Testis (tissue), 2 donors: Measurements from ENCODE around the gene TMC3.

ENCODE experiments used
- POLR2A ChIP-seq: fragments of 450-650 bp; IDR thresholded peaks from one replicate; pipeline ENCODE4 v1.6.1; 2017; ENCODE audit warnings: antibody characterized with exemption, mild to moderate bottlenecking, moderate library complexity
- TF ChIP-seq, protein P1 (sequence below), 3 experiments: fragments of 450-650 bp in 2 of 3; fragments of 200-600 bp in 1 of 3; sonication (generic) in 1 of 3; IDR thresholded peaks; one replicate each; pipeline ENCODE4 v1.5.1; 2016 to 2019; ENCODE audit warnings: antibody characterized with exemption in 3 of 3, mild to moderate bottlenecking in 2 of 3, moderate library complexity in 1 of 3

DNA sequence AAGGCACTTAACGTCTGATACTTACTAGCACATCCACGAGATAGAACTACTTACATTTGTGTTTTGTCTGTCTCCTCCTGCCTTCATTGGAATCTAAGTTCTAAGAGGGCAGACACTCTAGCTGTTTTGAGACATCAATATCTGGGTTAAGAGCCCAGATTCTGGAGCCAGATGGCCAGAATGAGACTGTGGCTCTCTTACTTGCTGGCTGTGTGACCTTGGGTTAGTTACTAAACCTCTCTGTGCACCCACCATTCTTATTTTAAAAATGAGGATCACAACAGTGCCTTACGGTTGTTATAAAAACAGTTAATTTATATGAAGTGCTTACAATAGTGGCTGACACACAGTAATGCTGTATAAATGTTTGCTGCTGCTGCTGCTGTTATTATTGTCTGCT lies 57.7 kb downstream of the TMC3 start:
- TF ChIP-seq, protein P1, sequence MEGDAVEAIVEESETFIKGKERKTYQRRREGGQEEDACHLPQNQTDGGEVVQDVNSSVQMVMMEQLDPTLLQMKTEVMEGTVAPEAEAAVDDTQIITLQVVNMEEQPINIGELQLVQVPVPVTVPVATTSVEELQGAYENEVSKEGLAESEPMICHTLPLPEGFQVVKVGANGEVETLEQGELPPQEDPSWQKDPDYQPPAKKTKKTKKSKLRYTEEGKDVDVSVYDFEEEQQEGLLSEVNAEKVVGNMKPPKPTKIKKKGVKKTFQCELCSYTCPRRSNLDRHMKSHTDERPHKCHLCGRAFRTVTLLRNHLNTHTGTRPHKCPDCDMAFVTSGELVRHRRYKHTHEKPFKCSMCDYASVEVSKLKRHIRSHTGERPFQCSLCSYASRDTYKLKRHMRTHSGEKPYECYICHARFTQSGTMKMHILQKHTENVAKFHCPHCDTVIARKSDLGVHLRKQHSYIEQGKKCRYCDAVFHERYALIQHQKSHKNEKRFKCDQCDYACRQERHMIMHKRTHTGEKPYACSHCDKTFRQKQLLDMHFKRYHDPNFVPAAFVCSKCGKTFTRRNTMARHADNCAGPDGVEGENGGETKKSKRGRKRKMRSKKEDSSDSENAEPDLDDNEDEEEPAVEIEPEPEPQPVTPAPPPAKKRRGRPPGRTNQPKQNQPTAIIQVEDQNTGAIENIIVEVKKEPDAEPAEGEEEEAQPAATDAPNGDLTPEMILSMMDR (IDR thresholded peaks at IDR 0.05) = no peak
- TF ChIP-seq POLR2A = no peak
